ENCODE measurements around the gene SYCP2L. TPM values are rescaled to one million over a fixed set of nuclear protein-coding genes. Genes with fewer than 3 reads are reported as not detected.

The SYCP2L gene
- total and polyA plus RNA-seq, 10 of the 15 experiments (the other 5 are each of a cell fraction or from before 2014, with no cell fraction given), result 0.03 to 0.12 (median 0.04) TPM; not detected in 7

- no peaks in the 10 kb centered on the region for H3K27me3 ChIP-seq (replicated peaks in 1 of 2; ENCODE audit: control insufficient read depth in 2 of 2, insufficient read depth in 2 of 2, low read length in 1 of 2)
- FAIRE-seq (no peak), DNase-seq (ENCODE audit: low read depth, low spot score) (no peak), ATAC-seq (no peak)
- CTCF ChIA-PET, result interaction anchor here (0.6 to 5.9 kb wide), 4 partner anchors 117 to 626 kb away, joined by 3 to 64 read pairs (median 12); no protein-coding TSS in a partner anchor
- no peak overlapping the region for H3K4me2 ChIP-seq (ENCODE audit: control insufficient read depth, insufficient read depth)
- 45% methylated on average over 6 of the region's 6 CpGs for WGBS (ENCODE audit: insufficient coverage, insufficient replicate concordance, low lambda C conversion rate, missing lambda C conversion rate)
- no peak overlapping the region for H2AFZ ChIP-seq (ENCODE audit: control insufficient read depth, low read depth, low read length)
- no peaks in the 10 kb centered on the region for H3K9me3 ChIP-seq (replicated peaks; ENCODE audit: control insufficient read depth, insufficient read depth, low read length)
- H3K4me3 ChIP-seq, result no peak overlapping the region
- BruUV-seq (replicated peaks), result no TSS peak
- POLR2A ChIA-PET, result no interaction called here
- no peak overlapping the region for H3K27ac ChIP-seq (ENCODE audit: control insufficient read depth, insufficient read depth)
- in situ Hi-C loops (cut with MboI), result no loop called here
- H3K4me1 ChIP-seq (ENCODE audit: control insufficient read depth, insufficient read depth, low read length), result no peaks in the 10 kb centered on the region
- TF ChIP-seq, protein P1, sequence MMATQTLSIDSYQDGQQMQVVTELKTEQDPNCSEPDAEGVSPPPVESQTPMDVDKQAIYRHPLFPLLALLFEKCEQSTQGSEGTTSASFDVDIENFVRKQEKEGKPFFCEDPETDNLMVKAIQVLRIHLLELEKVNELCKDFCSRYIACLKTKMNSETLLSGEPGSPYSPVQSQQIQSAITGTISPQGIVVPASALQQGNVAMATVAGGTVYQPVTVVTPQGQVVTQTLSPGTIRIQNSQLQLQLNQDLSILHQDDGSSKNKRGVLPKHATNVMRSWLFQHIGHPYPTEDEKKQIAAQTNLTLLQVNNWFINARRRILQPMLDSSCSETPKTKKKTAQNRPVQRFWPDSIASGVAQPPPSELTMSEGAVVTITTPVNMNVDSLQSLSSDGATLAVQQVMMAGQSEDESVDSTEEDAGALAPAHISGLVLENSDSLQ (IDR thresholded peaks at IDR 0.05), result no peak
- no peak for TF ChIP-seq SUPT20H (IDR thresholded peaks at IDR 0.05; ENCODE audit: borderline replicate concordance, control insufficient read depth, low read depth, low read length)
- no peak for TF ChIP-seq ZNF24 (IDR thresholded peaks at IDR 0.05)
- no peak for TF ChIP-seq MEF2B (IDR thresholded peaks at IDR 0.05; ENCODE audit: partially characterized antibody, poor library complexity, severe bottlenecking)
- no peak for TF ChIP-seq IRF4 (IDR thresholded peaks at IDR 0.05; ENCODE audit: low read depth, low read length)
- TF ChIP-seq CBX5 (IDR thresholded peaks at IDR 0.05; ENCODE audit: low read depth), result no peak
- TF ChIP-seq E2F8 (IDR thresholded peaks at IDR 0.05; ENCODE audit: low read depth, partially characterized antibody), result no peak
- no peak for TF ChIP-seq SPI1 (IDR thresholded peaks at IDR 0.05; ENCODE audit: borderline replicate concordance, insufficient read depth, low read depth, low read length)
- no peak for TF ChIP-seq HDAC6 (IDR thresholded peaks at IDR 0.05; ENCODE audit: unreplicated experiment)
- intact Hi-C loops (cut with micrococcal nuclease; ENCODE audit: unreplicated experiment), result loop anchor here (5.0 kb wide), 1 partner anchor 192 kb away; no protein-coding TSS in a partner anchor
- SMC1A ChIA-PET (ENCODE audit: uncharacterized antibody, unreplicated experiment), result interaction anchor here (0.7 to 6.1 kb wide), 4 partner anchors 9 to 546 kb away, joined by 5 to 85 read pairs (median 11); no protein-coding TSS in a partner anchor
- H3K9ac ChIP-seq (ENCODE audit: control insufficient read depth, insufficient read depth, low read length), result no peak overlapping the region
- H3K36me3 ChIP-seq (ENCODE audit: control insufficient read depth in 2 of 2, insufficient read depth in 2 of 2, low read length in 1 of 2), result no peaks in the 10 kb centered on the region
- H4K20me1 ChIP-seq (ENCODE audit: control insufficient read depth, insufficient read depth), result no peaks in the 10 kb centered on the region
- RAD21 ChIA-PET (ENCODE audit: unreplicated experiment), result interaction anchor here (0.6 to 3.3 kb wide), 4 partner anchors 115 to 547 kb away, joined by 3 to 28 read pairs (median 4); no protein-coding TSS in a partner anchor
- no peaks in the 10 kb centered on the region for H3K79me2 ChIP-seq (ENCODE audit: control insufficient read depth, insufficient read depth, low read length)
These were observed 63.0 kb downstream of the SYCP2L start for GRCh38 chr6:10949579-10950490.

Measured in GM12878 (cell line).